CD4-positive, alpha-beta T cell (primary cell): ENCODE data around the gene ADCY4. TPM values are rescaled to one million over a fixed set of nuclear protein-coding genes. Genes with fewer than 3 reads are reported as not detected.

ENCODE experiments used
- ATAC-seq: fragments of 200-7000 bp; cut with Tn5 transposase; one replicate; pipeline ENCODE4 v1.10.0; 2022; ENCODE audit warnings: mild to moderate bottlenecking; ENCODE audit not compliant: poor library complexity
- CTCF ChIA-PET: fragments of 350-600 bp; sonication (Branson Sonifier 250); formaldehyde crosslinking; loops from one replicate; lab custom pipeline; 2021; ENCODE audit warnings: antibody characterized with exemption, inconsistent platforms; lab: Charles Lee
- POLR2A ChIA-PET: fragments of 350-600 bp; sonication (Branson Sonifier 250); formaldehyde crosslinking; loops from one replicate; lab custom pipeline; 2021; ENCODE audit warnings: antibody characterized with exemption, inconsistent platforms; lab: Charles Lee
- DNase-seq, 14 experiments: peaks; one replicate each; pipeline ENCODE4 v3.0.0-alpha.2; 2013 to 2020; ENCODE audit warnings: mixed read lengths in 2 of 14
- H3K27ac ChIP-seq, 2 donors: one replicate each; pipeline versions ENCODE4 v1.5.1 to v1.7.0; 2013; ENCODE audit warnings: low read length in 2 of 2, low read depth in 1 of 2, mild to moderate bottlenecking in 1 of 2
- H3K27me3 ChIP-seq, 2 experiments: 1 replicate in 1 of 2; 2 replicates in 1 of 2; pipeline versions ENCODE4 v1.6.1 to v1.7.0; 2013; ENCODE audit warnings: low read length in 2 of 2, control low read depth in 1 of 2, mild to moderate bottlenecking in 1 of 2, moderate library complexity in 1 of 2; ENCODE audit not compliant: insufficient read depth in 2 of 2, control insufficient read depth in 1 of 2
- H3K36me3 ChIP-seq: one replicate; pipeline ENCODE4 v1.6.1; 2013; ENCODE audit warnings: low read length, control low read depth; ENCODE audit not compliant: insufficient read depth
- H3K4me1 ChIP-seq: one replicate; pipeline ENCODE4 v1.6.1; 2013; ENCODE audit warnings: low read length, control low read depth; ENCODE audit not compliant: insufficient read depth
- H3K4me3 ChIP-seq: one replicate; pipeline ENCODE4 v1.5.1; 2013; ENCODE audit warnings: mild to moderate bottlenecking, low read length, moderate library complexity
- H3K9me3 ChIP-seq, 2 experiments: 1 replicate in 1 of 2; 2 replicates in 1 of 2; pipeline versions ENCODE4 v1.6.1 to v1.7.0; 2013; ENCODE audit warnings: low read length in 2 of 2, mild to moderate bottlenecking in 2 of 2, control low read depth in 1 of 2, moderate library complexity in 1 of 2; ENCODE audit not compliant: control insufficient read depth in 1 of 2, insufficient read depth in 1 of 2
- H3K27ac Mint-ChIP-seq: one replicate; pipeline ENCODE4 v1.8.0; 2020; ENCODE audit warnings: mixed read lengths
- H3K27me3 Mint-ChIP-seq: one replicate; pipeline ENCODE4 v1.8.0; 2021; ENCODE audit warnings: mixed read lengths
- H3K36me3 Mint-ChIP-seq: one replicate; pipeline ENCODE4 v1.8.0; 2021; ENCODE audit warnings: low read depth, mixed read lengths
- H3K4me1 Mint-ChIP-seq: one replicate; pipeline ENCODE4 v1.8.0; 2021; ENCODE audit warnings: low read depth, mixed read lengths
- H3K4me3 Mint-ChIP-seq: one replicate; pipeline ENCODE4 v1.8.0; 2020; ENCODE audit warnings: mild to moderate bottlenecking, mixed read lengths
- H3K9me3 Mint-ChIP-seq: one replicate; pipeline ENCODE4 v1.8.0; 2020; ENCODE audit warnings: mixed read lengths
- intact Hi-C, 2 experiments: fragments of 100-400 bp; cut with DNase I in 1 of 2; cut with micrococcal nuclease in 1 of 2; formaldehyde crosslinking; loops; one replicate each; pipeline versions ENCODE4 v1.15.1 to v1.9.0; 2023 to 2025; cut with DNase I, micrococcal nuclease
- total RNA-seq, 174 experiments: library from RNA in 2 of 174; stranded (reverse) in 2 of 174; gene quantifications; one replicate each; pipeline ENCODE4 v1.2.3 and lab custom pipeline; 2021 to 2026
- TF ChIP-seq, protein P1 (sequence below): fragments of 200-600 bp; IDR thresholded peaks from one replicate; pipeline ENCODE4 v1.8.0; 2022; ENCODE audit warnings: antibody characterized with exemption, mild to moderate bottlenecking

Gene ADCY4
- total RNA-seq, 2 experiments from 2014 or later: 4.7 to 5.9 TPM

DNA sequence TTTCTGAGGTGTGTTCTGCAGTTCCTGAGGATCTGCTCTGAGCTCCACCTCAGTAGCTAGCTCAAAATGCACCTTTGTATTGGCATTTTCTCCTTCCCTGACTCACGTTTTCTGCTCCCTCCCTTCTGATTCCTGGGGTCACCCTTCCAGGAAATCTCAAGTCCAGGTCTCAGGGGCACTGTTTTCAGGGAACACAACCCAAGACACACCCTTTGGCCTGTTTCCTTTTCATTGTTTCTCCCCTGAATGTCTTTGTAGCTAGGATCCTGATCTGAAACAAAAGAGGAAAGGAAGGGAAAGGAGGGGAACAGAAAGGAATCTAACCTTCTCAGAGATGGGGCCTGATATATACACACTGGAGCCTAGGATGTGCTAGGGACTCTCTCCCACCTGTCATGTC lies 12.3 kb upstream of the ADCY4 start:
- ATAC-seq (no peak), DNase-seq (no peak)
- no peaks in the 10 kb centered on the region for H3K4me1 Mint-ChIP-seq
- Histone ChIP-seq H3K27ac (no peak overlapping the region), H3K27me3 (peaks cover 13 to 20% of the 10 kb centered on the region in 2 experiments), H3K4me3 (no peak overlapping the region), H3K9me3 (no peaks in the 10 kb centered on the region), H3K36me3 (no peaks in the 10 kb centered on the region), H3K4me1 (no peaks in the 10 kb centered on the region)
- H3K27me3 Mint-ChIP-seq: peaks cover 69% of the 10 kb centered on the region
- H3K27ac Mint-ChIP-seq: no peak overlapping the region
- TF ChIP-seq, protein P1, sequence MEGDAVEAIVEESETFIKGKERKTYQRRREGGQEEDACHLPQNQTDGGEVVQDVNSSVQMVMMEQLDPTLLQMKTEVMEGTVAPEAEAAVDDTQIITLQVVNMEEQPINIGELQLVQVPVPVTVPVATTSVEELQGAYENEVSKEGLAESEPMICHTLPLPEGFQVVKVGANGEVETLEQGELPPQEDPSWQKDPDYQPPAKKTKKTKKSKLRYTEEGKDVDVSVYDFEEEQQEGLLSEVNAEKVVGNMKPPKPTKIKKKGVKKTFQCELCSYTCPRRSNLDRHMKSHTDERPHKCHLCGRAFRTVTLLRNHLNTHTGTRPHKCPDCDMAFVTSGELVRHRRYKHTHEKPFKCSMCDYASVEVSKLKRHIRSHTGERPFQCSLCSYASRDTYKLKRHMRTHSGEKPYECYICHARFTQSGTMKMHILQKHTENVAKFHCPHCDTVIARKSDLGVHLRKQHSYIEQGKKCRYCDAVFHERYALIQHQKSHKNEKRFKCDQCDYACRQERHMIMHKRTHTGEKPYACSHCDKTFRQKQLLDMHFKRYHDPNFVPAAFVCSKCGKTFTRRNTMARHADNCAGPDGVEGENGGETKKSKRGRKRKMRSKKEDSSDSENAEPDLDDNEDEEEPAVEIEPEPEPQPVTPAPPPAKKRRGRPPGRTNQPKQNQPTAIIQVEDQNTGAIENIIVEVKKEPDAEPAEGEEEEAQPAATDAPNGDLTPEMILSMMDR: no peak
- ChIA-PET POLR2A (no interaction called here), CTCF (no interaction called here)
- H3K4me3 Mint-ChIP-seq: no peak overlapping the region
- no peaks in the 10 kb centered on the region for H3K9me3 Mint-ChIP-seq
- H3K36me3 Mint-ChIP-seq: no peaks in the 10 kb centered on the region
- intact Hi-C loops: no loop called here

GRCh38 chr14:24343795-24344660 lies 9.2 kb upstream of the ADCY4 start:
- H3K9me3 ChIP-seq: no peaks in the 10 kb centered on the region
- no peaks in the 10 kb centered on the region for H3K36me3 ChIP-seq
- H3K4me1 ChIP-seq: peaks cover 14% of the 10 kb centered on the region
- H3K27me3 Mint-ChIP-seq: peaks cover 39% of the 10 kb centered on the region
- H3K4me3 ChIP-seq: no peak overlapping the region
- TF ChIP-seq, protein P1: no peak
- ChIA-PET CTCF (interaction anchor here (0.7 to 2.1 kb wide), 3 partner anchors 10 to 11 kb away, joined by 3 to 9 read pairs (median 3); no protein-coding TSS in a partner anchor), POLR2A (no interaction called here)
- DNase-seq: no peak
- H3K27ac ChIP-seq: no peak overlapping the region
- no peak for ATAC-seq
- intact Hi-C loops: no loop called here
- peaks cover 6 to 10% of the 10 kb centered on the region in 2 experiments for H3K27me3 ChIP-seq
- H3K4me3 Mint-ChIP-seq: no peak overlapping the region
- no peaks in the 10 kb centered on the region for H3K9me3 Mint-ChIP-seq
- H3K4me1 Mint-ChIP-seq: peaks cover 9% of the 10 kb centered on the region
- no peak overlapping the region for H3K27ac Mint-ChIP-seq
- H3K36me3 Mint-ChIP-seq: peaks cover 7% of the 10 kb centered on the region

- DNase-seq (no peak), ATAC-seq (no peak)
- H3K9me3 Mint-ChIP-seq: no peaks in the 10 kb centered on the region
- Histone ChIP-seq H3K4me3 (no peak overlapping the region), H3K27me3 (peaks cover 6 to 10% of the 10 kb centered on the region in 2 experiments), H3K27ac (no peak overlapping the region), H3K4me1 (peaks cover 26% of the 10 kb centered on the region), H3K9me3 (no peaks in the 10 kb centered on the region), H3K36me3 (peaks cover under 1% of the 10 kb centered on the region)
- peaks cover 33% of the 10 kb centered on the region for H3K27me3 Mint-ChIP-seq
- no peak overlapping the region for H3K27ac Mint-ChIP-seq
- TF ChIP-seq, protein P1: no peak
- peaks cover 18% of the 10 kb centered on the region for H3K4me1 Mint-ChIP-seq
- H3K4me3 Mint-ChIP-seq: no peak overlapping the region
- H3K36me3 Mint-ChIP-seq: peaks cover 15% of the 10 kb centered on the region
- POLR2A ChIA-PET: interaction anchor here (11.3 kb wide), 1 partner anchor 90 kb away, joined by 270 read pairs; the partner anchor contains the start of genes CBLN3 and KHNYN
- intact Hi-C loops: no loop called here
- CTCF ChIA-PET: interaction anchor here (0.7 to 1.1 kb wide), 3 partner anchors 9 to 12 kb away, joined by 3 read pairs; no protein-coding TSS in a partner anchor
Measured at GRCh38 chr14:24342889-24343288, 8.0 kb upstream of the ADCY4 start.
